ENCODE data around the gene SERPINH1. TPM values are rescaled to one million over a fixed set of nuclear protein-coding genes. Genes with fewer than 3 reads are reported as not detected.

The SERPINH1 gene
- polyA plus RNA-seq, 2 of the 4 experiments (the other 2 are of a cell fraction) = 70.7 to 162 TPM

- TF ChIP-seq BCL3 (IDR thresholded peaks at IDR 0.05) = no peak
- no peak for TF ChIP-seq RFX5 (IDR thresholded peaks at IDR 0.05)
- TF ChIP-seq ATOH8 (CRISPR knock-in tag; IDR thresholded peaks at IDR 0.05; ENCODE audit: low read depth) = no peak
- no peak for TF ChIP-seq CHD4 (IDR thresholded peaks at IDR 0.05; ENCODE audit: borderline replicate concordance)
- TF ChIP-seq TP53 (CRISPR knock-in tag; IDR thresholded peaks at IDR 0.05) = no peak
- TF ChIP-seq RAD21 (conservative IDR thresholded peaks at IDR 0.05 in 1 of 2, IDR thresholded peaks at IDR 0.05 in 1 of 2) = no peak
- no peak for TF ChIP-seq HES2 (IDR thresholded peaks at IDR 0.05)
- TF ChIP-seq FOXS1 (CRISPR knock-in tag; IDR thresholded peaks at IDR 0.05) = no peak
Observed at GRCh38 chr11:75523811-75524664, 38.0 kb upstream of the SERPINH1 start (continued).

GRCh38 chr11:75524665-75525432 is 37.2 kb upstream of the SERPINH1 start:
- ChIA-PET POLR2A (interaction anchor here (1.0 to 1.1 kb wide), 2 partner anchors 25 to 117 kb away, joined by 4 read pairs; no protein-coding TSS in a partner anchor), CTCF (interaction anchor here (0.5 to 17.4 kb wide), 26 partner anchors 8 to 864 kb away, joined by 3 to 432 read pairs (median 3); no protein-coding TSS in a partner anchor)
- no peak for FAIRE-seq
- peak; percentile 2 to 12; a peak in 2 of 6 replicates for ATAC-seq
- Histone ChIP-seq H3K27ac (peak overlapping the region; percentile 95), H3K4me1 (peaks cover 16% of the 10 kb centered on the region), H3K9me3 (no peaks in the 10 kb centered on the region), H3K4me3 (peak overlapping the region; percentile 91), H3K4me2 (peak overlapping the region; percentile 88)
- TF ChIP-seq HEYL (CRISPR knock-in tag; IDR thresholded peaks at IDR 0.05) (no peak), BCL3 (IDR thresholded peaks at IDR 0.05) (no peak), ESRRA (IDR thresholded peaks at IDR 0.05; ENCODE audit: borderline replicate concordance, low read length) (no peak), RARB (CRISPR knock-in tag; IDR thresholded peaks at IDR 0.05) (no peak), TP53 (CRISPR knock-in tag; IDR thresholded peaks at IDR 0.05) (no peak), SREBF2 (IDR thresholded peaks at IDR 0.05) (no peak), NR3C1 (IDR thresholded peaks at IDR 0.05) (no peak), MAZ (IDR thresholded peaks at IDR 0.05; ENCODE audit: borderline replicate concordance, low read depth, low read length) (no peak), RNF2 (IDR thresholded peaks at IDR 0.05; ENCODE audit: borderline replicate concordance, low read depth) (no peak; the same call in 1 of the 2 replicates), KDM1A (IDR thresholded peaks at IDR 0.05; ENCODE audit: low read depth) (no peak), ELK1 (IDR thresholded peaks at IDR 0.05; ENCODE audit: low read depth, low read length) (no peak), HOXA7 (CRISPR knock-in tag; IDR thresholded peaks at IDR 0.05) (no peak), ZFP36 (IDR thresholded peaks at IDR 0.05; ENCODE audit: borderline replicate concordance, partially characterized antibody) (no peak), ZSCAN20 (CRISPR knock-in tag; IDR thresholded peaks at IDR 0.05) (no peak), CEBPB (IDR thresholded peaks at IDR 0.05) (no peak), MYC (IDR thresholded peaks at IDR 0.05; ENCODE audit: borderline replicate concordance, low read length) (no peak)
- DNase-seq (ENCODE audit: low read depth in 1 of 2, low spot score in 1 of 2) = peak in 1 of 2 experiments; percentile 28
- WGBS (ENCODE audit: missing lambda C conversion rate) = 25% methylated on average over 34 of the region's 51 CpGs
